OCI-M2 (cell line): ENCODE data around the gene TUG1.

ENCODE experiments used
- DNase-seq: peaks from one replicate; lab custom pipeline; 2025; ENCODE audit not compliant: unreplicated experiment; lab: John Stamatoyannopoulos, UW

TUG1 gene

DNA sequence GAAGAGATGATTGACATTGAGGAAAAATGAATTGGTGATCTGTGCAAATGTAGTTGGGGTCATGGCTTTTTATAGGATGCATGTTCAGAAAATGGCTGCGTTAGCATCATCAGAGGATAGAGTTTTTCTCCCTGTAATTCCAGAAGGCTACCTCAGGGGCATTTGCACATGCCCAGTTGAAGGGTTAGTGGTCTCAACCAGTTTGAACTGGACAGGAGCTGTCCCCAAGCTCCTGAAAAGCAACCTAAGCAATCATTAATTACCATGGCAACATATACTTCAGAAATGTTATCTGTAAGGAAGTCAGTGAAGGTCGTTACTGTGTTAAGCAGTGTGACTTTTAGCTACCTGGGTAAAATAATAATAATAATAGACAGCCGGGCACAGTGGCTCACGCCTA is 29.3 kb downstream of the TUG1 start:
- DNase-seq, result no peak

DNA sequence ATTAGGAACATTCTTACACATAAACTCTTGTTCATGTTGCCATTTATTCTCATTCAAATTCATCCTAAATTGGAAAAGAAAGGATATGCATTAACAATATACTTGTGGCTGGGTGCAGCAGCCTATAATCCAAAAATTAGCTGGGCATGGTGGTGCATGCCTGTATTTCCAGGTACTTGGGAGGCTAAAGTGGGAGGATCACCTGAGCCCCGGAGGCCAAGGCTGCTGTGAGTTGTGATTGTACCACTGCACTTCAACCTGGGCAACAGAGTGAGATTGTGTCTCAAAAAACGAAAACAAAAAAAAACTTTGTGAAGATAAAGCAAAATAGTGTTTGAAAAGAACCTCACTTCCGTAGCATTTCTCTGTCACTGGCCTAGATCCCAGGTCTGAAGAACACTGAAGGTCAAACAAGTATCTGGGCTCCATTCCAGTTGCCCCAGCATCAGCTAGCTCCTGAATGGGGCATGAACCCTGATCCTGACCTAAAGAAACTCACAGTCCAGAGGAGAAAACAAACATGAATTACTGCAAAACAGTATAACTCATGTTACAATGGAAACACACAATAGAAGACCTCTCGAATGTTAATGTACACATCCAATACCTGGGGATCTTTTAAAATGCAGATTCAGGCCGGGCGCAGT is 32.2 kb downstream of the TUG1 start:
- no peak for DNase-seq

DNA sequence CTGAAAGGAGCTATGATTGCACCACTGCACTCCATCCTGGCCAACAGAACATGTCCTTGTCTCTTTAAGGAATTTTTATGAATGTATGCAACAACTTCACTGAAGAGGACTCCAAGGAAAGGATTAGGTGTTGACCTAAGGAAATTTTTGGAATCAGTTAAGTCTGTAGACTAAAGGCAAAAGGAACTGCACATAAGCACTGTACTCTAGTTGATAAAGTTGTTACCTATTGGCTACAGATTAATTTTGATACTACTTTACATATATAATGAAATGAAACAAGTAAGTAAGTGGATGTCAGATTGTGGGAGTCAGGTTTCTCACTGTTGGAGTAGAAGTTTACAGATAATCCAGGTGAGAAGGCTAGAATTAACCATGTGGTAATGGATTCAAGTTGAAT is 36.5 kb downstream of the TUG1 start:
- no peak for DNase-seq

DNA sequence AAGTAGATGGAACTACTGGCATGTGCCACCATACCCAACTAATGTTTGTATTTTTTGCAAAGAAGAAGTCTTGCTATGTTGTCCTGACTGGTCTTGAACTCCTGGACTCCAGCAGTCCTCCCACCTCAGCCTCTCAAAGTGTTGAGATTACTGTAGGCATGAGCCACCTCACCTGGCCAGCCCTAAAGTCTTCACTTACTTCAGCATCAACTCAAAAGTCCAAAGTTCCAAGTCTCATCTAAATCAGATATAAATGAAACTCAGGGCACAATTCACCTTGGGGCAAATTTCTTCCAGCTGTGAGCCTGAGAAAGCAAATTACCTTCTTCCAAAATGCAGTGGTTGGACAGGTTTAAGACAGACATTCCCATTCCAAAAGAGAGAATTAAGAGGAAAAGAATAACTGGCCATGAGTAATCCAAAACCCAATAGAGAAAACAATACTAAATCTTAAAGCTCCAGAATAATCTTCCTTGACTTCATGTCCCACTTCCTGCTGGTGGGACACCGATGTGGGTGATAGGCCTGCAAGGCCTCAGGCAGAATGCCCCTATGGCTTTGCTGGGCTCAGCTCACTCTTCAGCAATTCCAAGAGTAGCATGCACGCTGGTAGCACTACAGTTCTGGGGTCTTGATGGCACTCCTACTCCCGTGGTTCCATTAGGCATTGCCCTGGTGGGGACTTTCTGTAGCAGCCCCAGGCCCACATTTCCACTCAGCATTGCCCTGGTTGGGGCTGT is 50.3 kb downstream of the TUG1 start:
- DNase-seq, result no peak

DNA sequence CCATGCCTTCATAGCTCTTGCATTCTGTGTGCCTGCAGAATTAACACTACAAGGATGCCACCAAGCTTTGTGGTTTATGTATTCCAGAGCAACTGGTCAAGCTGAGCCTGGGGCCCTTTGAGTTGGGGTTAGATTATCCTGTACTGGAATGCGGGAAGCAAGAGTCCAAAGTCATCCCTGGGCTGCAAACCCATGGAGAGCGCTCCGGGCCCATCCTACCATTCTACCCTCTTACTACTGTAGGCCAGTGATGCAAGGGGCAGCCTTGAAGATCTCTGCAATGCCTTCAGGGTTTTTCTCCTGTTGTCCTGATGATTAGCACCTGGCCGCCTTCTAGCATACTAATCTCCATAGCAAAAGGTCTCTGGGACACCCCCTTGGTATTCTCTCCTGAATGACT is 51.3 kb downstream of the TUG1 start:
- no peak for DNase-seq

DNA sequence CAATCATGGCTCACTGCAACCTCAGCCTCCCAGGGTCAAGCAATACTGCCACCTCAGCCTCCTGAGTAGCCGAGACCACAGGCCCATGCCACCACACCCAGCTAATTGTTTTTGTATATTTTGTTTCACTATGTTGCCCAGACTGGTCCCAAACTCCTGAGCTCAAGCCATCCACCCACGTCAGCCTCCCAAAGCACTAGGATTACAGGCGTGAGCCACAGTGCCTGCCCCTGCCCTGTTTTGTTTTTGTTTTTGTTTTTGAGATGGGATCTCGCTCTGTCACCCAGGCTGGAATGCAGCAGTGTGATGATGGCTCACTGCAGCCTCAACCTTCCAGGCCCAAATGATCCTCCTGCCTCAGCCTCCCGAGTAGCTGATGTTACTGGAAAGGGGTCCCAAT is 53.5 kb downstream of the TUG1 start:
- DNase-seq, result no peak
